ENCODE data around the gene C11orf87.
A peak's percentile ranks its signal among the peaks of the same experiment; 100 is the strongest.

Gene C11orf87
- 0 reads per million in 4 donors for total RNA-seq

DNA sequence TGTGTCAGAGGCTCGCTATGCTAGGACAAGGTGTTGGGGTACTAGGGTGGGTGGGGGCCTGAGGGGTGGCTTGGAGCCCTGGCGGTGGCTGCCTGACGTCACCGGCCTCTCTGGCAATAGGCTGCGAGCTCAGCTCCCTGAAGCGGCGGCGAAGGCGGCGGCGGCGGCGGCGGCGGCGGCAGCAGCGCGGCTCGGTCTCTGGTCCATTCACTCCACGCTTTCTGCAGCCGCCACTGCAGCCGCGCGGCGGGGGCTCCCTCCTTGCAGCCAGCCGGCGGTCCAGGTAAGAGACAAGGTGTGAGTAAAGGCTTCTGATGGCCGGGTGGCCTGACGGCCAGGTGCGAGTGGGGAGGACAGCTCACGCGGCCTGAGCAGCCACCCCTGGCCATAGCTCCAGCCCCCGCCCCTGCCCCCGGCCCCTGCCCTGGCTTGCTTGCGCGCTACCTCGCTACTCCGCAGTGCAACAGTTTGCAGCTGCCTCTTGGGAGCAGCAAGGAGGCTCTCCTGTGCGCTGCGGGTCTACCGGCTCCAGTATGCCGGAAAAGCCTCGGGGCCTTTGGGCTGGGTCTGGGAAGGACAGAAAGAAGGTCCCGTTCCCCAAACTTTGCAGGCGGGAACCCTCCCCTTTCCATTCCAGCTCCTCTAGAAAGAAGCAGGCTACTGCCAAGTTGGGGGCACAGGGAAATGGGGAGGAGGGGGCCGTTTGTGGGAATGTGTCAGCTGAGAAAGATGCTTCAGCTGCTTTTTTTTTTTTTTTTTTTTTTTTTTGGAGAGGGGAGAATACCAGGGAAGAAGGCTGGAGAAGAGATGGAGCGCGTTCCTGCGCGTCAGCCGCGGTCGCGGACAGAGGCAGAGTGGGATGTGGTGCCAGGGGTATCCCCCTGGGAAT is at the start of gene C11orf87:
C11orf87 (plus strand) TSS at position 210 of the 889 bp plus-strand sequence. CDS start 1,444 bp downstream, outside the sequence.
- DNase-seq, result no peak

GRCh38 chr11:109374032-109374431 is 48.0 kb upstream of the C11orf87 start:
- DNase-seq, result no peak

GRCh38 chr11:109374441-109374840 is 47.5 kb upstream of the C11orf87 start:
- DNase-seq, result no peak

- DNase-seq, result no peak
Measured at GRCh38 chr11:109377039-109377742, 44.8 kb upstream of the C11orf87 start.

GRCh38 chr11:109378034-109378433 is 44.0 kb upstream of the C11orf87 start:
- no peak for DNase-seq

DNA sequence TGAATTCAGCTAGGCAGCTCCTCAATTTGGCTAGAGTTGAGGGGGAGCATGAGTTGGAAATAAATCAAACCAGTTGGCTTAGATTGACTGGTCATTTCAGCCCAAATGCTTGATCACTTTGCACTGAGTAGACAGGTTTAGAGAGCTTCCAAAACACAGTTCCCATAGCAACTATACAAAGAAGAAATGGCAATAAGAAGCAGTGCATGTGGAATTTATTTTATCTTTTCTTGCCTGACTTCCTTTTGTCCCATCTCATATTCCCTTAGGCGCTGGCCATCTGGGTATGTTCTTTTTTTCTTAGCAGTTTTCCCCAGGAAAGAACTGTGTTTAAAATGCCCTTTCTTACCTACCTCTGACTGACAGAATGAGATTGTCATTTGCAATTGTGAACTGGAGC is 38.7 kb upstream of the C11orf87 start:
- no peak for DNase-seq

DNA sequence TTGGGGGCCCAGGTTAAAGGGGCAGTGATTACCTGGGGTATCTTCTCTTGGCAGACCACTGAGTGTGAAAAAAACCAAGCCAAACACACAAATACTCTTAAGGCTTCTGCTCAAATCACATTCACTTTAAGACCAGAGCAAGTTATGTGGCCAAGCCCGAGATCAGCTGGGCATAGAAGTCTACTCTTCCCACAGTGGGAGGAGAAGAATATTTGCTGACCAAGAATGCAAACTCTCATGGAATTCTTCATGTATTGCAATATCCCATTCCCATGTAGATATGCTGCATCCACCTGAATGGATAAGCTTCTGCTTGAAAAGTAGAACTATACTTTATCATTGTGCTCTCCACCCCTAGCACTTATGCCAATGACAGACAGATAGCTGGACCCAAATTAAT is 37.1 kb upstream of the C11orf87 start:
- DNase-seq, result no peak

GRCh38 chr11:109388982-109389381 is 33.0 kb upstream of the C11orf87 start:
- no peak for DNase-seq

- no peak for DNase-seq
Measured at GRCh38 chr11:109390752-109391151, 31.2 kb upstream of the C11orf87 start.

DNA sequence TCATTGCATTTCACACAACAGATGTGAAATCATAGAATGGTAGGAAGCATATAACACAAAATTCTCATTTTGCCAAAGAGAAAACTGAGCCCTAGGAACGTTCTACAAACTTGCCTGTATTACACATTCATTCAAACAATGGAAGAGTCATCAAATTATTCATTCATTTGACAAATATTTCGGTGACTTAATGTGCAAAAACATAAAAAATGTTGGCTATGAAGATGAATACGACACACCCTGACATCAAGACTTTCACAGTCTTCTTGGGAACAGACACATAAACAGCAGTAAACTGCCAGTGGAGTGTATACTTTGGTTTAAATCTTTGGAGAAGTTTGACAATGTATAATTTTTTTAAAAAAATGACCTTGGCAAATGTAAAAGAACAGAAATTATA is 20.4 kb upstream of the C11orf87 start:
- DNase-seq, result no peak

DNA sequence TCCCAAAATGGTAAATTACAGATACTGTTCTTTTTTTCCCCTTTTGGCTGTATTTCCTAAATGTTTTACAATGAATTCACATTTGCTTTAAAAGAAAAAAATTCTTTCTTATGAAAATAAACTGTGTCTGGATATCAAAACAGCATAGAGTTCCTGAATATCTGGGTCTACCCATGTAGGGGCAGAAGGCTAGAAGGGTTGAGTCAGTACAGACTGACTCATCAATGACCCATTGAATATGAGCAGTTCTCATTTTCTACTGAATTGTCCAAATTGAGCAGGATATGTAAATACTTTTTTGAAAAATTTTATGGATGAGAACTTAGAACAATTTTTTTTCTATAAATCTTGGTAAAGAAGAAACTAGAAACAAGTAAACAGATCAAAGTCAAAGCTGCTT is 16.3 kb upstream of the C11orf87 start:
- DNase-seq, result no peak

- DNase-seq, result no peak
Measured at GRCh38 chr11:109416601-109417000, 5.4 kb upstream of the C11orf87 start.

DNA sequence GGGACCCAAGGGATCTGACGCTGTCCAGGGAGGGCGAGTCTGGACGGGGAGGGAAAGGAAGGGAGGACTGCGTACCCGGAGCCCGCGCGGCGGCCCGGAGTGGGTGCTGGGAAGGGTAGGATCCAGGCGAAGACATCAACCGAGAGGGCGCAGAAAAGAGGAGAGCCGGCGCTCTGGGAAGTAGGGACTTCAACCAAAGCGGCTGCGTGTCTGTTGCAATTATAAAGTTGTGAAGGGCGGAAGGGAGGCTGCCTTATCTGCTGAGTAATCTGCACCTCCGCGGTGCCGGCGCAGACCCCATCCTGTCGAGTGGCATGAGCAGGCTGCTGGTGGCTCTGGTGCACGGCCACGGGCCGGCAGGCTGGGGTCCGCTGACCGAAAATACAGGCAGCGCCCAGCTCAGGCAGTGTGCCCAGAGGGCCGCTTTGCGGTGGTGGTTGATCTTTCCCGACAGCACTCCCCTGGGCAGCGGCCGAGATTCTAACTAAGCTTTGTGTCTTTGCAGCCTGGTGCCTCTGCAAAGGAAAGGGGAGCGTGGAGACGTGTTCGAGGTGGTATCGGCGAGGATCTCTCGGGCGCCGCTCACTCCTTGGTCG is 978 bp downstream of the C11orf87 start:
- DNase-seq, result peak in 2 of 5 donors; percentile 2 to 15

DNA sequence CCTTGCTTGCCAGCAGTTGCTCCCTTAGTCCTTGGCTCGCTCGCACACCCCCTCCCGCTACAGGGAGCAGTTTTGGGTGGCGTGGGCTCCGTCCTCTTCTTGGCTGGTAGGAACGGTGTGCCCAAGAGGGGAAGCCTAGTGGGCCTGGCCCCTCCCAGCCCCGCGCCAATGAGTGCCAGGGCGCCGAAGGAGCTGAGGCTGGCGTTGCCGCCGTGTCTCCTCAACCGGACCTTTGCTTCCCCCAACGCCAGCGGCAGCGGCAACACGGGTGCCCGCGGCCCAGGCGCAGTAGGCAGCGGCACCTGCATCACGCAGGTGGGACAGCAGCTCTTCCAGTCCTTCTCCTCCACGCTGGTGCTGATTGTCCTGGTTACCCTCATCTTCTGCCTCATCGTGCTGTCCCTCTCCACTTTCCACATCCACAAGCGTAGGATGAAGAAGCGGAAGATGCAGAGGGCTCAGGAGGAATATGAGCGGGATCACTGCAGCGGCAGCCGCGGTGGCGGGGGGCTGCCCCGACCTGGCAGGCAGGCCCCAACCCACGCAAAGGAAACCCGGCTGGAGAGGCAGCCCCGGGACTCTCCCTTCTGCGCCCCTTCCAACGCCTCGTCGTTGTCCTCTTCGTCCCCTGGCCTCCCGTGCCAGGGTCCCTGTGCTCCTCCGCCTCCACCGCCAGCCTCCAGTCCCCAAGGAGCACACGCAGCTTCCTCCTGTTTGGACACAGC is 1.6 kb downstream of the C11orf87 start:
- DNase-seq, result no peak

DNA sequence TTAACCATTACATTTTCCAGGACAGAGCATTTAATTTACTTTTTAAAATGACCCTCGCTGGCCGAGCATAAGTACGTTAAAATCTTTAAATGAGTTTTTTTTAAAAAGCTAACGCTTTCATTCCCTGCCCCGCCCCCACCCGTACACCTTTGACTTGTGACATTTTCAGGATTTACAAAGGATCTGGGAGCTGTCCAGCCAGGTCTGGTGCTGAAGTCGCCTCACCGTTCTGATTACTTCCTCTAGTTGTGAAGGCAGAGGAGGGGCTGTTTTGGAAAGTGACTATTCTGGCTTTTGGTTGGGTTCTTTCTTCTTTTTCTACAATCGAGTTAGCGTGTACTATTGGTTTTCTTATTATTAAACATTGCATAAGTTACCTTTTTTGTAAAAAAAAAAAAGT is 2.9 kb downstream of the C11orf87 start:
- no peak for DNase-seq

DNA sequence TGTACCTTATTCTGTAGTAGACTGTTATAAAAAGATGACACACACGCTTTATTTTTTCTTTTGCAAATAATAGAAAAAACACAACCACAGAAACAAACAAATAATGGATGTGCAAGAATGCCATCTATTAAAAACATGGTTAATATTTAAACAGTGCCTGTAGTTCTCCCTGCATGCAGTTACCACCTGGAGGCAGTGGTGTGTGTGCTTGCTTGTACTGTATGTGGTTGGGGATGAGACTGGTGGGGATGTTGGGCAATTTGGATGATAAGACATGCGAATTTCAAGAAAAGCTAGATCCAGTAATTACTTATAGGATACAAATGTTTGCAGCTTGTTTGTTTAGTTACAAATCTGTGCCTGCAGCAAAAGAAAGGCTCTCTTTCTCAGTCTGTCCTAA is 3.6 kb downstream of the C11orf87 start:
- DNase-seq, result no peak

DNA sequence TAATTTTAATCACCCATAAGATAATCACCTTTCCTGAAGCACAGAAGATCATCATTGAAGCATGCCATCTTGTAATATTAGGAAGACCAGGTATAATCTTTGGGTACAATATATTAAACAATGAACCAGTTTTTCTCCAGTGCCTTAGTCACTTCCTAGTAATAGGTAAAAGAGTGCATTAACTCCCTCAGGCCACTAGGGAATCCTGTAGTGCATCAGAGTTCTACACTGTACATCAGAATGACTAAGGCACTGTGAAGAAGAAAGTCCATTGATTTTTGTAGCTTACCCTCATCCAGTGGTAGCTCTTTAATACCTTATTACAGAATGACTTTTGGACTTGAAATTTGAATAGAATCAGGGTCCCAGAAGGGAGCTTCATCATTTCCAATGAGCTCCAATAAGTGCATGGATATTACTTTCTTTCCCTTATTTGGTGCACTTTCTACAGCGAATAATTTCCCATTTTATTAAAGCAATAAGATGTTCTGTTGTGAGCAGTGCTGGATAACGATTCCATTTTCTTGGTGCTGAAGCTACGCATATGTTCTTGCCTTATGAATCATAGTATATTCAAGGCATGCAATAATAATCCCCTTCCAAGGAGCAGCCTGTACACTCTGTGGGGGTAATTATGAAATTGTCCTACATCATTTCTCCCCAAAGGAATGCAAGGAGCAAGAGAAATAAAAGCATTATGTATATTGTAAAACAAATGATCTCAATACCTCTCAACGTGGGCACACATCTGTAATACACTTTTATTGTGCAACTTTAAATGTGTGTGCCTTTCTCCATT is 4.7 kb downstream of the C11orf87 start:
- no peak for DNase-seq

DNA sequence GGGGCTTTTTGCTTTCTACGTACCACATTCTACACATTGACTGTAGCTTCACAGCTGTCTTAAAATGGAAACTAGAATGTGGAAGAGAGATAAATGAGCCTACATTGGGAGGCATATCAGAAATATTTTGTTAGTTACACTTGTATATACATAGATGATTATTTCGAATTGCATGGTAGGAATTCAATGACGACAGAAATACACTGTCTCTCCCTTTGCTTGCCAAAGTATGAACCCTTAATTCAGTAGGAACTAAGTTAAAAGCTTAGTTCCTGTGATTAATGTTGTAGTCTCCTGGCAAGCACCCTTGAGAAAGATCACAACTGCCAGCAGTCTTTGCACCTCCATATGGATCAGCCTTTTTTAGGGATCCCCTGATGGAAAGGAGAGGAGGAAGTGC is 10.1 kb downstream of the C11orf87 start:
- no peak for DNase-seq

- DNase-seq, result no peak
Measured at GRCh38 chr11:109433753-109434256, 11.8 kb downstream of the C11orf87 start.

DNA sequence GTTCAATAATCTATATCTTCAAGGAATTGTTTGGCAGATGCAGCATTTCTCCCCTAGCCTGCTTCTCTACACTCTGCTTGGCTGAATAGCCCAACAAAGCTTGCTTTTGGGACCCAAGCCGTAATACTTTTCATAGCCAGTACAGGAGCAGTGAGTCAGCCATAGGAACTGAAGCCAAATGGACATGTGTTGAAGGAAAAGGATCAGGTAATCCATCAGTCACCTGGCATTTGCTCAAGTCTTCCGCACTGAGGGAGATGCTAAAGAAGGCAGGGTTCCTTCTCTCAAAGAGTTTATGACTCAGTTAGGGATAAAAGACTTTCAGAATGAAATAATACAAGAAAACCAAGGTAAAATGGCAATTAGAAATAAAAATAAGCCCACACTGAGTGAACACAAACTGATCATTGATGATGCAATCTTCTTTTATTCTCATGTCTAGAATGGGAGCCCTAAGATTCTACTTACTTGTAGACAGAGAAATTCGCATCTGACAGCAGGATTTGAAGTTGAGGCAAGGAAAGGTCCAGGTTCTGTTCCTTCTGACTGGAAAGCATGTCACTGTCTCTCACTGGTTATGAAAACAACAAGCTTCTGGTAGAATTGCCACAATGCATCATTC is 13.2 kb downstream of the C11orf87 start:
- DNase-seq, result no peak

- DNase-seq, result no peak
Measured at GRCh38 chr11:109439684-109440083, 17.7 kb downstream of the C11orf87 start.

All from T-helper 1 cell (primary cell).